ENCODE data around the gene SELP. TPM values are rescaled to one million over a fixed set of nuclear protein-coding genes. Genes with fewer than 3 reads are reported as not detected.

Gene SELP
- total RNA-seq, 1 experiment from 2014 or later: not detected

DNA sequence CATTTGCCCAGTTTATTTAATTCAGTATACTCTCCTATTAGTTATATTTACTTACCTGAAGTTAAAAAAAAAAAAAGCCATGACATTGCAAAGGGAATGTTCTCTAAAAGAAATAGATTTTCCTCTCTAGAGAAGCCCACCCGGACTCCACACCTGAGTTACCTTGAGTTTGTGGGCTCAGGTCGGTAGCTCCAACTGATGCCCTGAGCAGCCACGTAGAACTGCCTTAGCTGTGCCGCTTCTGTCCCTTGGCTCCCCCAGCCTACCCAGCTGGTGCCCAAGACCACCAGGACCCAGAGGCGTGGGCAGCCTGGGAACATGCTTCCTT, 43.9 kb downstream of the SELP start:
- peak overlapping the region; percentile 34 for H3K4me2 ChIP-seq (ENCODE audit: insufficient read depth, insufficient read length, low read length)

More for the DNA sequence above, 43.9 kb downstream of the SELP start:
- H2BK20ac ChIP-seq (ENCODE audit: low read depth, low read length, poor library complexity, severe bottlenecking): no peak overlapping the region
- no peak overlapping the region for H4K8ac ChIP-seq (replicated peaks; ENCODE audit: insufficient read length, low read depth, low read length)
- no peak for DNase-seq
- no peaks in the 10 kb centered on the region for H3K9me3 Mint-ChIP-seq
- no peaks in the 10 kb centered on the region for H3K36me3 Mint-ChIP-seq (ENCODE audit: insufficient read depth in 1 of 3, low read depth in 3 of 3)
- no peak overlapping the region for H3K23ac ChIP-seq (ENCODE audit: insufficient read length, low read depth, low read length)
- no peaks in the 10 kb centered on the region for H3K27me3 ChIP-seq (ENCODE audit: insufficient read depth, low read length)
- whole genome bisulfite sequencing (ENCODE audit: extremely low coverage, insufficient read length, low lambda C conversion rate): no CpG with 5 or more reads among the region's 5 CpGs
- H2BK120ac ChIP-seq (ENCODE audit: low read depth, low read length, poor library complexity, severe bottlenecking): no peak overlapping the region
- H3K27ac ChIP-seq (ENCODE audit: insufficient read length, low read depth, low read length): no peak overlapping the region
- H4K91ac ChIP-seq (ENCODE audit: insufficient read length, low read depth, low read length): no peak overlapping the region
- no peak overlapping the region for H3K9ac ChIP-seq (ENCODE audit: extremely low read depth, insufficient read length, low read length)
- peak overlapping the region in 1 of 2 experiments; percentile 29; a peak in 1 of 5 replicates for H3K4me3 Mint-ChIP-seq
- no peak overlapping the region for H2AK5ac ChIP-seq (ENCODE audit: insufficient read length, low read length)
- peaks cover 8% of the 10 kb centered on the region in 2 experiments; a peak in 2 of 4 replicates for H3K4me1 Mint-ChIP-seq
- no peak overlapping the region for H3K27ac Mint-ChIP-seq
- peaks cover 15% of the 10 kb centered on the region for H3K27me3 Mint-ChIP-seq (ENCODE audit: low read depth)
- no peaks in the 10 kb centered on the region for H3K79me1 ChIP-seq (ENCODE audit: insufficient read depth, low read depth, low read length, poor library complexity, severe bottlenecking)
- H3K18ac ChIP-seq (ENCODE audit: insufficient read length, low read depth, low read length): peak overlapping the region; percentile 64
- H3T11ph ChIP-seq (ENCODE audit: low read length): no peak overlapping the region
- no peak overlapping the region for H2BK12ac ChIP-seq (ENCODE audit: insufficient read length, low read depth, low read length)
- TF ChIP-seq, protein P1, sequence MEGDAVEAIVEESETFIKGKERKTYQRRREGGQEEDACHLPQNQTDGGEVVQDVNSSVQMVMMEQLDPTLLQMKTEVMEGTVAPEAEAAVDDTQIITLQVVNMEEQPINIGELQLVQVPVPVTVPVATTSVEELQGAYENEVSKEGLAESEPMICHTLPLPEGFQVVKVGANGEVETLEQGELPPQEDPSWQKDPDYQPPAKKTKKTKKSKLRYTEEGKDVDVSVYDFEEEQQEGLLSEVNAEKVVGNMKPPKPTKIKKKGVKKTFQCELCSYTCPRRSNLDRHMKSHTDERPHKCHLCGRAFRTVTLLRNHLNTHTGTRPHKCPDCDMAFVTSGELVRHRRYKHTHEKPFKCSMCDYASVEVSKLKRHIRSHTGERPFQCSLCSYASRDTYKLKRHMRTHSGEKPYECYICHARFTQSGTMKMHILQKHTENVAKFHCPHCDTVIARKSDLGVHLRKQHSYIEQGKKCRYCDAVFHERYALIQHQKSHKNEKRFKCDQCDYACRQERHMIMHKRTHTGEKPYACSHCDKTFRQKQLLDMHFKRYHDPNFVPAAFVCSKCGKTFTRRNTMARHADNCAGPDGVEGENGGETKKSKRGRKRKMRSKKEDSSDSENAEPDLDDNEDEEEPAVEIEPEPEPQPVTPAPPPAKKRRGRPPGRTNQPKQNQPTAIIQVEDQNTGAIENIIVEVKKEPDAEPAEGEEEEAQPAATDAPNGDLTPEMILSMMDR (conservative IDR thresholded peaks at IDR 0.05): no peak
- H3K4me1 ChIP-seq (ENCODE audit: insufficient read depth, low read length): no peaks in the 10 kb centered on the region
- no peaks in the 10 kb centered on the region for H3K79me2 ChIP-seq (ENCODE audit: insufficient read depth, low read length)
- H2BK15ac ChIP-seq (ENCODE audit: low read depth, low read length): no peak overlapping the region
- no peaks in the 10 kb centered on the region for H3K23me2 ChIP-seq (ENCODE audit: insufficient read length, low read depth, low read length, poor library complexity, severe bottlenecking)
- no peak overlapping the region for H2BK5ac ChIP-seq (ENCODE audit: insufficient read length, low read length)
- no peak overlapping the region for H3K56ac ChIP-seq (ENCODE audit: insufficient read length, low read depth, low read length)
- no peak overlapping the region for H4K5ac ChIP-seq (ENCODE audit: insufficient read length, low read depth, low read length)
- no peak overlapping the region for H2AFZ ChIP-seq (ENCODE audit: low read length)
- no peak overlapping the region for H3K4ac ChIP-seq (ENCODE audit: low read depth, low read length)
- H3K14ac ChIP-seq (ENCODE audit: insufficient read depth, low read length): peak overlapping the region; percentile 76; the same call in 1 of the 2 replicates
- no peaks in the 10 kb centered on the region for H3K9me3 ChIP-seq (ENCODE audit: control insufficient read depth, low read depth, low read length)
- H4K20me1 ChIP-seq (ENCODE audit: control insufficient read depth, insufficient read depth, insufficient read length): no peaks in the 10 kb centered on the region

All from H9 (cell line).